Smooth muscle cell (in vitro differentiated cells): ENCODE measurements around the gene DZIP1. TPM values are rescaled to one million over a fixed set of nuclear protein-coding genes. Genes with fewer than 3 reads are reported as not detected.

Experiments used
- DNase-seq: peaks from one replicate; lab custom pipeline; 2025; ENCODE audit not compliant: unreplicated experiment; lab: John Stamatoyannopoulos, UW
- H2AFZ ChIP-seq: fragments of 200-600 bp; sonication (generic); 2 replicates; pipeline ENCODE4 v1.6.0; 2016; ENCODE audit warnings: antibody characterized with exemption, low read depth, mild to moderate bottlenecking
- H3F3A ChIP-seq: fragments of 200-600 bp; sonication (generic); 2 replicates; pipeline ENCODE4 v1.6.0; 2017; ENCODE audit warnings: antibody characterized with exemption, low read depth
- H3K27ac ChIP-seq: fragments of 200-600 bp; sonication (generic); 2 replicates; pipeline ENCODE4 v1.5.1; 2016; ENCODE audit warnings: low read depth, mild to moderate bottlenecking
- H3K27me3 ChIP-seq: fragments of 200-600 bp; sonication (generic); 2 replicates; pipeline ENCODE4 v1.6.1; 2016; ENCODE audit warnings: low read depth, mild to moderate bottlenecking
- H3K36me3 ChIP-seq: fragments of 200-600 bp; sonication (generic); 2 replicates; pipeline ENCODE4 v1.5.1; 2016; ENCODE audit warnings: low read depth
- H3K4me1 ChIP-seq: fragments of 200-600 bp; sonication (generic); 2 replicates; pipeline ENCODE4 v1.5.1; 2016; ENCODE audit warnings: low read depth
- H3K4me2 ChIP-seq: fragments of 200-600 bp; sonication (generic); 2 replicates; pipeline ENCODE4 v1.6.0; 2016; ENCODE audit warnings: mild to moderate bottlenecking
- H3K4me3 ChIP-seq: fragments of 200-600 bp; sonication (generic); 2 replicates; pipeline ENCODE4 v1.5.1; 2016; ENCODE audit warnings: mild to moderate bottlenecking
- H3K79me2 ChIP-seq: fragments of 200-600 bp; sonication (generic); 2 replicates; pipeline ENCODE4 v1.6.0; 2016; ENCODE audit warnings: low read depth, mild to moderate bottlenecking
- H3K9ac ChIP-seq: fragments of 200-600 bp; sonication (generic); 2 replicates; pipeline ENCODE4 v1.6.0; 2016; ENCODE audit warnings: low read depth
- H3K9me3 ChIP-seq: fragments of 200-600 bp; sonication (generic); replicated peaks from 2 replicates; pipeline ENCODE4 v1.5.1; 2016; ENCODE audit warnings: low read depth
- H4K20me1 ChIP-seq: fragments of 200-600 bp; sonication (generic); 2 replicates; pipeline ENCODE4 v1.6.0; 2016; ENCODE audit warnings: low read depth
- WGBS: methylation state at CpG from one replicate; pipeline ENCODE4 v1.1.7; 2016; ENCODE audit warnings: low lambda C conversion rate; 5-methylcytosine and 5-hydroxymethylcytosine counted together
- polyA plus RNA-seq: library from polyadenylated mRNA; unstranded; fragments of >200 nt; fragmentation: Nextera tagmentation; extraction: Ambion mirVana; gene quantifications from 2 replicates; pipeline ENCODE4 v1.2.1, GENCODE V29; 2016
- total RNA-seq: library from RNA; depleted of rRNA; stranded (reverse); fragments of >200 nt; gene quantifications from 2 replicates; pipeline ENCODE4 v1.2.3, GENCODE V29; 2014
- TF ChIP-seq, protein P1 (sequence below): fragments of 200-600 bp; sonication (generic); IDR thresholded peaks from 2 replicates; pipeline ENCODE4 v1.5.1; 2017; ENCODE audit warnings: borderline replicate concordance, mild to moderate bottlenecking, antibody characterized with exemption; ENCODE audit not compliant: insufficient read depth, poor library complexity, severe bottlenecking

The DZIP1 gene
- total and polyA plus RNA-seq, 2 experiments from 2014 or later = 15.2 to 23.6 TPM

GRCh38 chr13:95660981-95661581 is 16.6 kb upstream of the DZIP1 start:
- TF ChIP-seq, protein P1, sequence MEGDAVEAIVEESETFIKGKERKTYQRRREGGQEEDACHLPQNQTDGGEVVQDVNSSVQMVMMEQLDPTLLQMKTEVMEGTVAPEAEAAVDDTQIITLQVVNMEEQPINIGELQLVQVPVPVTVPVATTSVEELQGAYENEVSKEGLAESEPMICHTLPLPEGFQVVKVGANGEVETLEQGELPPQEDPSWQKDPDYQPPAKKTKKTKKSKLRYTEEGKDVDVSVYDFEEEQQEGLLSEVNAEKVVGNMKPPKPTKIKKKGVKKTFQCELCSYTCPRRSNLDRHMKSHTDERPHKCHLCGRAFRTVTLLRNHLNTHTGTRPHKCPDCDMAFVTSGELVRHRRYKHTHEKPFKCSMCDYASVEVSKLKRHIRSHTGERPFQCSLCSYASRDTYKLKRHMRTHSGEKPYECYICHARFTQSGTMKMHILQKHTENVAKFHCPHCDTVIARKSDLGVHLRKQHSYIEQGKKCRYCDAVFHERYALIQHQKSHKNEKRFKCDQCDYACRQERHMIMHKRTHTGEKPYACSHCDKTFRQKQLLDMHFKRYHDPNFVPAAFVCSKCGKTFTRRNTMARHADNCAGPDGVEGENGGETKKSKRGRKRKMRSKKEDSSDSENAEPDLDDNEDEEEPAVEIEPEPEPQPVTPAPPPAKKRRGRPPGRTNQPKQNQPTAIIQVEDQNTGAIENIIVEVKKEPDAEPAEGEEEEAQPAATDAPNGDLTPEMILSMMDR = peak; percentile 49
- Histone ChIP-seq H4K20me1 (no peaks in the 10 kb centered on the region), H3K36me3 (no peaks in the 10 kb centered on the region), H3K79me2 (no peaks in the 10 kb centered on the region), H3K4me1 (no peaks in the 10 kb centered on the region), H3K27me3 (no peaks in the 10 kb centered on the region), H3K9ac (no peak overlapping the region), H3F3A (no peaks in the 10 kb centered on the region), H3K4me2 (no peak overlapping the region), H3K4me3 (no peak overlapping the region), H3K27ac (no peak overlapping the region), H2AFZ (no peak overlapping the region), H3K9me3 (peaks cover 8% of the 10 kb centered on the region)
- no peak for DNase-seq

DNA sequence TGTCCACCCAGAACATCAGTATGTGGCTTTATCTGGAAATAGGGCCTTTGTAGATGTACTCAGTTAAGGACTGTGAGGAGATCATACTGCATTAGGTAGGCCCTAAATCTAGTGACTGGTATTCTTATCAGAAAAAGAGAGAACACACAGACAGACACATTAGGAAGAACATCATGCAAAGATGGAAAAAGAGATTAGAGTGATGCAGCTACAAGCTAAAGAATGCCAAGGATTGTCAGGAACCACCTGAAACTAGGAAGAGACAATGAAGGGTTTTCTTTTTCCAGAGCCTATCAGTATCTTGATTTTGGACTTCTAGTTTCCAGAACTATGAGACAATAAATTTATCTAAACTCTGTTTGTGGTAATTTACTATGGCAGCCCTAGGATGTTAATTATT is 15.0 kb upstream of the DZIP1 start:
- no peak overlapping the region for H3K27ac ChIP-seq
- TF ChIP-seq, protein P1 = no peak
- H3K36me3 ChIP-seq = no peaks in the 10 kb centered on the region
- no peak overlapping the region for H2AFZ ChIP-seq
- no peaks in the 10 kb centered on the region for H3K9me3 ChIP-seq
- no peaks in the 10 kb centered on the region for H3K27me3 ChIP-seq
- H3K4me2 ChIP-seq = no peak overlapping the region
- H3K79me2 ChIP-seq = no peaks in the 10 kb centered on the region
- no peak for DNase-seq
- no peaks in the 10 kb centered on the region for H4K20me1 ChIP-seq
- H3K4me1 ChIP-seq = no peaks in the 10 kb centered on the region
- H3K4me3 ChIP-seq = no peak overlapping the region
- no peaks in the 10 kb centered on the region for H3F3A ChIP-seq
- no peak overlapping the region for H3K9ac ChIP-seq

DNA sequence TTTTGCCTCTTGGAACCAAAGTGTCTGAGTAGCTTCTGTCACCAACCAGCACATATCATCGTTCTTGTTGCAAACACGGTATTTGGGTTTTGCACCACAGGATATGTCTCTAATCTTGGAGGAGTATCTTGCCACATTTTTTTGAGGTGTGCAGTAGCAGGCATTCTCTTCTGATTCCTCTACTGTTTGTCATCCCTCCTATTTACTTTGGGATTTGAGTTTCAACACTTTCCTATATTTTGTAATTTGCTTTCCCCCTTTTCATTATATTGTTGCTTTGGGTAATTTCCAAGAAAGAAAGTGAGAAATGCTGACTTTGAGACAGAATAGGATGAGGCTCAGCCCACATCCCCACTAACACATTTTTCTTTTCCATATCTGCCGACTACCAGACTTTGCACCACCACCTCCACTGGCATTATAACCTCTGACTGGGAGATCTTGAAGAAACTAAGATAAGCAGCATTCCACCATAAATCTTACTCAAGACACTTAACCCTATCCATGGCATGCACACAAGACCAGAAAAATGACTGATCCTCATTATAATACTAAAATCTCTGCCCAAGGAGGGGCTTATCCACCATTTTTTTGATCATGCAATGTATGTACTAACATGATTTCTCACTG is 12.0 kb upstream of the DZIP1 start:
- no peaks in the 10 kb centered on the region for H4K20me1 ChIP-seq
- no peaks in the 10 kb centered on the region for H3K9me3 ChIP-seq
- H3K4me1 ChIP-seq = no peaks in the 10 kb centered on the region
- no peaks in the 10 kb centered on the region for H3K27me3 ChIP-seq
- H3K27ac ChIP-seq = no peak overlapping the region
- WGBS = 56% methylated on average over 3 of the region's 3 CpGs
- no peak for DNase-seq
- no peak overlapping the region for H3K4me2 ChIP-seq
- H3K9ac ChIP-seq = no peak overlapping the region
- no peaks in the 10 kb centered on the region for H3K79me2 ChIP-seq
- TF ChIP-seq, protein P1 = no peak
- H3F3A ChIP-seq = no peaks in the 10 kb centered on the region
- no peak overlapping the region for H3K4me3 ChIP-seq
- H2AFZ ChIP-seq = no peak overlapping the region
- H3K36me3 ChIP-seq = no peaks in the 10 kb centered on the region

DNA sequence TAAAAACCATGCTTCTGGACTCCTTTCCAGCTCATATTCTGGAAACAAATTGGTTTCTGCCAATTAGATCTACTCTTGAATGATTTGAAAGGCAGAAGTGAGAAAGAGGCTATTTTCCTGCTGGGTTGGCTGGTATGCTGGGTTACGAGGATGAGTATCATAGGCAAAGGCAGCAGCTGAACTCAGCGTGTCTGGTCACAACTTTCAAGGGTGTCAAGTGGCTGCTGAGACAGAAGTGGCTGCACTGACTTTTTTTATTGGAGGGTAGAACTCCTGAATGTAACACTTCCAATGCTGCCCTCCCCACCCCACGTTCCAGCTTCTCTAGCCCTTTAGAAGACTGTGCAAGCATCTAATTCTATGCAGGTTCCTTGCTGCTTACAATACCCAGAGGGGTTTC is 8.3 kb upstream of the DZIP1 start:
- no peak overlapping the region for H2AFZ ChIP-seq
- no peaks in the 10 kb centered on the region for H3K27me3 ChIP-seq
- WGBS = 57% methylated on average over 3 of the region's 3 CpGs
- H3K4me3 ChIP-seq = no peak overlapping the region
- no peaks in the 10 kb centered on the region for H3F3A ChIP-seq
- H4K20me1 ChIP-seq = no peaks in the 10 kb centered on the region
- H3K9me3 ChIP-seq = no peaks in the 10 kb centered on the region
- no peaks in the 10 kb centered on the region for H3K4me1 ChIP-seq
- H3K36me3 ChIP-seq = no peaks in the 10 kb centered on the region
- no peak overlapping the region for H3K27ac ChIP-seq
- no peak for DNase-seq
- H3K9ac ChIP-seq = no peak overlapping the region
- H3K4me2 ChIP-seq = no peak overlapping the region
- no peaks in the 10 kb centered on the region for H3K79me2 ChIP-seq
- TF ChIP-seq, protein P1 = no peak
